A549 (cell line): ENCODE results near the gene TMC5. TPM values are rescaled to one million over a fixed set of nuclear protein-coding genes. Genes with fewer than 3 reads are reported as not detected.

Experiments used
- ATAC-seq, 2 experiments: fragments of 200-7000 bp in 1 of 2; fragments of >200 bp in 1 of 2; cut with Nextera tagmentation in 1 of 2; cut with Tn5 transposase in 1 of 2; 3 replicates each; pipeline versions ENCODE4 v1.8.0 to v1.9.1; 2018 to 2020; ENCODE audit warnings: mild to moderate bottlenecking in 1 of 2, moderate library complexity in 1 of 2
- CTCF ChIA-PET: fragments of 300-600 bp; sonication (Branson Sonifier 250); formaldehyde crosslinking; extraction: SDS; loops from one replicate; lab custom pipeline; 2021; ENCODE audit warnings: antibody characterized with exemption, inconsistent platforms; lab: Yijun Ruan, JAX
- POLR2A ChIA-PET: fragments of 350-600 bp; formaldehyde crosslinking; extraction: SDS; loops from one replicate; lab custom pipeline; 2021; ENCODE audit warnings: antibody characterized with exemption, inconsistent platforms; lab: Yijun Ruan, JAX
- DNase-seq, 2 experiments: peaks; one replicate each; pipeline versions ENCODE4 v3.0.0 to v3.0.0-alpha.2; 2011 to 2016; ENCODE audit warnings: low read depth in 1 of 2, low spot score in 1 of 2
- FAIRE-seq: peaks from 2 replicates; lab custom pipeline; 2011; peaks lifted over from hg19 to GRCh38; lab: Jason Lieb, UNC
- H3K27ac ChIP-seq, 2 experiments: fragments of >200 bp; sonication (Bioruptor Twin); formaldehyde crosslinking; 3 replicates each; pipeline ENCODE4 v1.5.1; 2016 to 2017
- H3K4me1 ChIP-seq: fragments of >200 bp; sonication (Bioruptor Twin); formaldehyde crosslinking; 3 replicates; pipeline ENCODE4 v1.6.1; 2016
- H3K4me2 ChIP-seq: fragments of >200 bp; sonication (Bioruptor Twin); formaldehyde crosslinking; 3 replicates; pipeline ENCODE4 v1.6.1; 2016
- H3K4me3 ChIP-seq: fragments of >200 bp; sonication (Bioruptor Twin); formaldehyde crosslinking; 3 replicates; pipeline ENCODE4 v1.5.1; 2016
- H3K9me3 ChIP-seq: fragments of >200 bp; sonication (Bioruptor Twin); formaldehyde crosslinking; 3 replicates; pipeline ENCODE4 v1.6.1; 2016
- CBX2 ChIP-seq: fragments of 200-600 bp; sonication (generic); IDR thresholded peaks from 2 replicates; pipeline ENCODE4 v1.6.1; 2016; ENCODE audit warnings: low read depth, mild to moderate bottlenecking, borderline replicate concordance
- CBX8 ChIP-seq: fragments of 200-600 bp; sonication (generic); IDR thresholded peaks from 2 replicates; pipeline ENCODE4 v1.6.1; 2016
- CTCF ChIP-seq: fragments of >200 bp; sonication (Bioruptor Twin); formaldehyde crosslinking; IDR thresholded peaks from 3 replicates; pipeline ENCODE4 v1.5.1; 2016
- E2F6 ChIP-seq: IDR thresholded peaks from 2 replicates; pipeline ENCODE4 v1.6.1; 2012; ENCODE audit warnings: low read depth, borderline replicate concordance
- EHF ChIP-seq: fragments of 250-450 bp; sonication (Bioruptor Pico); IDR thresholded peaks from 2 replicates; pipeline ENCODE4 v1.5.0; 2020; ENCODE audit warnings: mild to moderate bottlenecking
- HOXB13 ChIP-seq: fragments of 250-450 bp; sonication (Bioruptor Pico); IDR thresholded peaks from 2 replicates; pipeline ENCODE4 v1.5.0; 2020; ENCODE audit warnings: low read depth, mild to moderate bottlenecking, moderate library complexity
- MYC ChIP-seq: IDR thresholded peaks from 2 replicates; pipeline ENCODE4 v1.6.1; 2012; ENCODE audit warnings: mild to moderate bottlenecking, inconsistent platforms, low read length, improper control_type of control experiment, borderline replicate concordance
- PBX3 ChIP-seq: IDR thresholded peaks from 2 replicates; pipeline ENCODE4 v1.6.1; 2012
- RAD21 ChIP-seq, 2 experiments: fragments of >200 bp in 1 of 2; sonication (Bioruptor Twin) in 1 of 2; formaldehyde crosslinking in 1 of 2; IDR thresholded peaks in 1 of 2; conservative IDR thresholded peaks in 1 of 2; 2 replicates in 1 of 2; 3 replicates in 1 of 2; pipeline ENCODE4 v1.6.1; 2012 to 2018; ENCODE audit warnings: inconsistent platforms in 1 of 2
- RCOR1 ChIP-seq: fragments of 150-350 bp; IDR thresholded peaks from 2 replicates; pipeline ENCODE4 v1.6.1; 2014; ENCODE audit warnings: antibody characterized with exemption, low read length, low read depth
- REST ChIP-seq: fragments of 200-600 bp; sonication (generic); IDR thresholded peaks from 2 replicates; pipeline ENCODE4 v1.6.1; 2016; ENCODE audit warnings: antibody characterized with exemption, mild to moderate bottlenecking, moderate library complexity
- SMC3 ChIP-seq: fragments of >200 bp; sonication (Bioruptor Twin); formaldehyde crosslinking; IDR thresholded peaks from 3 replicates; pipeline ENCODE4 v1.6.1; 2018; ENCODE audit warnings: inconsistent platforms
- TFCP2L1 ChIP-seq: fragments of 250-450 bp; sonication (Bioruptor Pico); IDR thresholded peaks from 2 replicates; pipeline ENCODE4 v1.5.0; 2021; ENCODE audit warnings: mild to moderate bottlenecking
- TP53 ChIP-seq: fragments of 250-450 bp; sonication (Bioruptor Pico); IDR thresholded peaks from 2 replicates; pipeline ENCODE4 v1.5.0; 2021; ENCODE audit warnings: mild to moderate bottlenecking, moderate library complexity
- ZNF302 ChIP-seq: fragments of 250-450 bp; sonication (Bioruptor Pico); IDR thresholded peaks from 2 replicates; pipeline ENCODE4 v1.9.0; 2021; ENCODE audit warnings: inconsistent platforms, mild to moderate bottlenecking, moderate library complexity
- ZSCAN20 ChIP-seq: fragments of 250-450 bp; sonication (Bioruptor Pico); IDR thresholded peaks from 2 replicates; pipeline ENCODE4 v1.8.0; 2022; ENCODE audit warnings: mild to moderate bottlenecking, moderate library complexity
- WGBS: methylation state at CpG from one replicate; pipeline ENCODE4 v1.1.6; 2017; ENCODE audit errors: missing lambda C conversion rate; 5-methylcytosine and 5-hydroxymethylcytosine counted together
- polyA plus RNA-seq, 4 experiments: library from polyadenylated mRNA; depleted of rRNA in 3 of 4; stranded (reverse); fragments of >200 nt; fragmentation: RNase III in 1 of 4; extraction: RNeasy Plus Mini Kit Qiagen cat#74134 plus additional on column Dnase treatment in 1 of 4; gene quantifications; 2 replicates in 3 of 4; 3 replicates in 1 of 4; pipeline ENCODE4 v1.2.3, GENCODE V29; 2011 to 2017

Gene TMC5
- polyA plus RNA-seq, 2 of the 4 experiments (the other 2 are of a cell fraction), result 8.3 to 17.1 TPM

GRCh38 chr16:19486051-19486450, 68.4 kb downstream of the TMC5 start:
- POLR2A ChIA-PET, result no interaction called here
- Histone ChIP-seq H3K9me3 (peaks cover 4% of the 10 kb centered on the region; the same call in 1 of the 3 replicates), H3K4me2 (no peak overlapping the region), H3K4me3 (no peak overlapping the region), H3K27ac (no peak overlapping the region), H3K4me1 (peaks cover 8% of the 10 kb centered on the region)
- WGBS, result 89% methylated on average over 4 of the region's 4 CpGs
- TF ChIP-seq PBX3 (no peak), REST (no peak), EHF (CRISPR knock-in tag) (no peak), ZSCAN20 (CRISPR knock-in tag) (no peak), MYC (no peak), TFCP2L1 (CRISPR knock-in tag) (no peak), CBX8 (no peak), TP53 (no peak)
- CTCF ChIA-PET, result interaction anchor here (0.6 to 1.0 kb wide), 2 partner anchors 97 to 341 kb away, joined by 3 read pairs; no protein-coding TSS in a partner anchor
- no peak for DNase-seq
- FAIRE-seq, result no peak
- no peak for ATAC-seq

- POLR2A ChIA-PET, result no interaction called here
- ATAC-seq, result peak; percentile 49 to 58; a peak in 3 of 6 replicates
Measured at GRCh38 chr16:19486750-19487325, 69.2 kb downstream of the TMC5 start.

More at GRCh38 chr16:19486750-19487325, 69.2 kb downstream of the TMC5 start:
- no peak for FAIRE-seq
- Histone ChIP-seq H3K4me2 (no peak overlapping the region), H3K4me1 (0 out of 3 replicates have a peak, but pooled peaks cover 3% of the 10 kb centered on the region), H3K4me3 (no peak overlapping the region), H3K27ac (no peak overlapping the region), H3K9me3 (no peaks in the 10 kb centered on the region)
- 87% methylated on average over 10 of the region's 10 CpGs for WGBS
- no peak for TF ChIP-seq ZNF302 (CRISPR knock-in tag)
- TF ChIP-seq RCOR1, result no peak
- TF ChIP-seq HOXB13 (CRISPR knock-in tag), result no peak
- peak; percentile 28; the same call in 1 of the 3 replicates for TF ChIP-seq CTCF
- TF ChIP-seq RAD21 (conservative IDR thresholded peaks at IDR 0.05 in 1 of 2, IDR thresholded peaks at IDR 0.05 in 1 of 2), result peak; percentile 36 to 47; a peak in 4 of 5 replicates
- TF ChIP-seq SMC3, result peak; percentile 39; the same call in 2 of the 3 replicates
- TF ChIP-seq CBX2, result no peak
- no peak for TF ChIP-seq E2F6
- peak in 1 of 2 experiments; percentile 17 for DNase-seq
- CTCF ChIA-PET, result no interaction called here
